Activated naive CD4-positive, alpha-beta T cell treated with anti-CD3 and anti-CD28 coated beads, Interleukin-2, amount 50 U/mL, for 16 hours (primary cell): ENCODE results near the gene CDK14.
"Not testable (repeated sequence)": the region's sequence is repeated elsewhere in the genome, so short reads cannot be mapped to it uniquely, and the experiment has no call there.

ENCODE experiments used
- DNase-seq: peaks from one replicate; pipeline ENCODE4 v3.0.0-alpha.2; 2020

CDK14 gene

DNA sequence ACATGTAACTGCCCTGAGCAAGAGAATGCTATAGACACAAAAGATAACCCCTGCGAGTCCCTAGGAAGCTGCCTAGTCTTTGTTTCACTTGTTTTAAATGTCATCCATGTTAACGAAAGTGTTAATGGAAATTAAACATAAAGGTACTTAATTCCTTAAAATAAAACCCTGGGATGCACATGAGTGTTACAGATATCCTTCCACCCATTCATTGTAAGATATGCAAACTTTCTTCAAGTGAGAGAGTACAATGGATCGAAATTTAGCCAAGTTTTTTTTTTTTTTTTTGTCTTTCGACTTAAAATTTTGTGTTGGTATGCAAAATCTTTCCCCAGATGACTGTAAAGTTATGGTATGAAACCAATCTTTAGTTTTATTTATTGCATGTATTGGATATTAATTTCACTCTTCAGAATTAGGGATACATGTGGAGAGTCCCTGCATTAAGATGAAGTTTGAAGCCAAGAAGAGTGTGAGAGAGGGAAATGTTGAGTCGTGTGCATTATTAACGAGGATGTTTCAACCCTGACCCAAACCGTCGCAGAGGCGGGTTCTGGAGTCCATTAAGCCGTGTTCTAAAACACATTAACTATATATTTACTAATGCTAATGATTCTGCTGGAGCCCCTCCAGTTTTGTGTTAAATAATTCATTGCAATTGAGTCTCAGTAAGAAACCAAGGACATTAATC is 1.6 kb downstream of the CDK14 start:
- no peak for DNase-seq

DNA sequence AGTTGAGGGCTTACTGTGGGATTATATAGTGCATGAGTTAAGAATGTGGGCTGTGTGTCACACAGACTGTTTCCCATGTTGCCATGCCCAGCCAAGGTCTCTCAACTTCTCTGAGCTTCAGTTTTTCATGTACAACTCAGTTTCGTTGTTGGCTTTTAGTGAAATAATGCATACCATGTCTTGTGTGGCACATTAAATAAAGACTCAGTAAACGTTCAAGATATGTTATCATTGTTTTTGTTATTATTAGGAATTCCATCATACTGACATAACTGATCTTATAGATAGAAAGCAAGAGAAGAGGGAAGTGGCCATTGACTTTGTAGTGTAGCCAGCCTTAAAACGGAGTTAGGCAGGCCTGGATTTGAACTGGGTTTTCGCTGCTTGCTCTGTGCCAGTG is 2.9 kb downstream of the CDK14 start:
- DNase-seq: no peak

DNA sequence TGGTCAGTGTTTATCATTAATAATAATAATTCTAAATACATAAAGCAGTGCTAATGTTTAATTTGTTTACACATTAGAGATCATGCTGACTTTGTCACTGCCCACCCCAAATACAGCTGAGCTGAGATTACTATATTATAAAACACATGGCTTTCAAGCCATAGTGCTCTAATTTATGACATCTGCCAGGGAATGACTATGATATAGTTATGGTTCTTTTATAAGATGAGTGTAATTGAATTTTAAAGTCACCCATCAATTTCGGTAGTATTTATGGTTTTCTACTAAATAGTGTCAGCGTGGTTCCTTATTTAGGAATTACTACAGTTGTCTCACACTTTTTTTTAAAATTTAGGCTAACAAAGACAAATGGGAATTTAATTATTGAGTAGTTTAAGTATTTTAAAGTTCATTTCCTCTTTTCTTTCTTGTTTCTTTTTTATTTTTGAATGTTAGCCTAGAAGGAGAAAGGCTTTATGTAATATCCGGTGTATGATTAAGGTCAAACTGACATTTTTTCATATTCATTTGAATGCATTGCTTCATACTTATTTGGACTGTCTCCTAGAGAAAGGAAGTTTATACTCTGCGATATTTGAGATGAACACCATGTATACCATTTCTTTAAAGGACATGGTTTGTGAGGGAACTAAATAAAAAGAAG is 3.9 kb downstream of the CDK14 start:
- DNase-seq: no peak

DNA sequence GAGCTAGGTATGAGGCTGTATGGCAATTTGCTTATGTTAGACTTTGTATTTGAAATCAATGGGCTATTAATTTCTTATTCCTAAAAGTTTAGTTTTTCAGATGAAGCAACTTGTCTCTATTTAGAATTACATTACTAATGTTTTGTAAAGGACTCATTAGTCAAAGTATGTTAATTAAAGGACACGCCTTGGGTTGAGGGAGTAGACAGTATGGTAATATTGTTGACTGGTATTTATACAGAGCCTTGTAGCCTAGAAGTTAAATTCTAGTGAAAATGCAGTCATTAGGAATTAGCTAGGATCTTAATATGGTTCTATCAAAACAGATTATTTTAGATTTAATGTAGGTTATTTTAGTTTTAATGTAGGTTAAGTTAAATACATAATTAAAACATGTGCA is 6.2 kb downstream of the CDK14 start:
- no peak for DNase-seq

DNA sequence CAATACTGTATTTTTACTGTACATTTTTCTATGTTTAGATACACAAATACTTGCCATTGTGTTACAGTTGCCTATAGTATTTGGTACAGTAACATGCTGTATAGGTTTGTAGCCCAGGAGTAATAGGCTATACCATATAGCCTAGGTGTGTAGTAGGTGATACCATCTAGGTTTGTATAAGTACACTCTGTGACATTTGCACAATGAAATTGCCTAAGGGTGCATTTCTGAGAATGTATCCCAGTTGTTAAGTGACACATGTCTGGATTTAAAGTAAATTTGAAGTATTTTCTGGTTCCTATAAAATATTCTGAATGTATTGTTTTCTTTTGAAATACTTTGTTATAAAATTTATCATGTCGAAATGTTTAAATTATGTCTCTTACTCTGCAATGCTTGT is 7.2 kb downstream of the CDK14 start:
- DNase-seq: no peak

DNA sequence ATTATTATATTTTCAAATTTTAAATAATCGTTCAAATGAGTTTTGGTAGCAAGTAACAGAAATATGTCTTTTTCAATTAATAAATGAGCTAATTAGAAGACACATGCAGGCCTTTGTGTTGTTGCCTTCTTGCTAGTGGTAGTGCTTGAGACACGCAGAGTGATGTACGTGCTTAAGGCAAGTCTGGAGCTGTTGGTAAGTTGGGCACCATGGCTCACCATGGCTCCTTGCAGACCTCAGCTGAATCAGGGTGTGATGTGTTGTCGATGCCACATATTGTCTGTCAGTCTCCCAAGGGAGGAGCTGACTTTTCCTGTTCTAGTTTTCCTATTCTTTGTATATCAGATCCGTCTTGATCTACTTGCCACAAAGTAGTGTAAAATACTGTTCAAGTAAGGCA is 8.3 kb downstream of the CDK14 start:
- DNase-seq: no peak

DNA sequence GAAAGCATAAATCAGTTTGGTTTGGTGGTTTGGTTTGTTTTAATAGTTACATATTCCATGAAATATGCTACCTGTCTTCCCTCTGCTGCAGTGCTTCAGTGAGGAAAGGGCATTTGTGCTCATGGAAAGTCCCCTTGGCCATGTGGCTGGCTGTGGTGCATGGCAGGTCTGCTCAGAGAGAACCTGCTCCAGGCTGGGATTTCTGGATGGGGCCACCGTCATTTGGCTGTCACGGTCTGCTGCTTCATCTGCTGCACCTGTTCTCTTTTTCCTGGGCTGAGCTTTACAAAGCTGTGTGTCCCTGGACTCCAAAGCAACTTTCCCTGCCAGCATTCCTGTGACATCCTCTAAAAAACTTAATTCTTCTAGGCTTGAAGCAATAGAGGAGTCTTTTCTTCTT is 8.9 kb downstream of the CDK14 start:
- no peak for DNase-seq

DNA sequence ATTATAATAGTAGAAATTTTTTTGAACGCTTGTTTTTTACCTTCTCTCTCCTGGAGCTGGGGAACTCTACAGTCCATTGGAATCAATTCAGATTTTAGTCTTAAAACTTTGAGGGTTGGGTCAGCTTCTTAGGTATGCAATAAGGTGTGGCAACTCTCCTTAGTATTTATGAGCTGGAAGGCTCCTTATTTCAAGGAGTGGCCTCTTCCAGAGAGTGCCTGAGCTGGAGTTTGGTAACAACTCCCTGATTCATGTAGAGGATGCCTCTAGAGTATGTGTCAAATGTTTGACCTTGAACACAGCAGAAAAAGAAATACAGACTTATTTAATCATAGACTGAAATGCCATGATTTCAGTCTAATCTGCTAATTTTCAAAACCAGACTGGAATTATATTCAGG is 11.1 kb downstream of the CDK14 start:
- DNase-seq: no peak

DNA sequence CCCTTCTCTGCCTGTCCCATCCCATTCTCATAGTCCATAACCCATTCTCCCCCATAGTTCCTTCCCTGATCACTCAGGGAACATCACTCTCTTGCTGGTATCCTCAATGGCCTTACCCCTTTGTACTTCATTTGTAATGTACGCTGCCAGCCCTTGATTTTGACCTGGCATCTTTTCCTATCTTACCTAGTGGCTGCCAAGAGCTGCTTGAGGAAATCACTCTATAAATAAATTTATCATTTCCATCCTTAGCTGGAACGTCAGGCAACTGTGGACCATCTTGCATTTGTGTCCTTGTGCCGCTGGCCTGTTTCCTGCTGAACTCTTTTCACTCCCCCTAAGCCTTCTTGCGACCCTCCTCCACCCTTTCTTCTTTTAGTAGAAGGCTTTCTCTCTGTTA is 14.0 kb downstream of the CDK14 start:
- DNase-seq: no peak

DNA sequence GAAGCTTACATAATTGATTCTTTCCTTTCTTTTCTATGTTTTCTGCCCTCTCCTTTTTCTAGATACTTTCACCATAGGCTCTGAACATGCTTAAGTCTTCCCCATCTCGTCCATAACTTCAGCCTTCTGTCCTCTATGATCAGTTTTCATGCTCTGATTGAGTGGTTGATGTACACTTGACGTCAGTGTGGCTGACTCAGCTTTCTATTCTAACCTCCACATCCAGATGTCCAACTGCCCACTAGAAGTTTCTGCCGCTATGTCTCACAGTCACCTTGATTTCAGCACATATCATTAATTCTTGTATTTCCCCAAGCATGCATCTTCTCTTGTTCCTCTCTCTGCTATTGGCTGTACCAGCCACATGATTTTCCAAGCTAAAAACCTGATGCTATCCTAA is 15.0 kb downstream of the CDK14 start:
- DNase-seq: no peak

DNA sequence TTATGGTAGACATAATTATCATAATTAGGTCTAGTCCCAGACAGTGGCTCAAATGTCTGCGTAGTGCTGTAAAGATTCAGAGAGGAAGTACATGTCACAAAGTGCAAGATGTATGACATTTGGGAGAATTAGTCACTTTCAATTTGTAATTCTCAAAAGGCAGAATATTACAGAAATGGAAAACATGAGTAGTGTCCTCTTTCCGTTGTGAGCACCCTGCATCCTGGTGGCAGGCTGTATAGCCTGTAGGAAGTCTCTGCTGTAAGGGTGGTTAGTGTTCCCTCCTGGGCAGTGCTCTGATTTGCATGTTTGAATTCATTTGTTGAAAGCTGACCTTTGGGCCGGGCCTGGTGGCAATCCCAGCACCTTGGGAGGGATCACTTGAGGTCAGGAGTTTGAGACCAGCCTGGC is 17.0 kb downstream of the CDK14 start:
- no peak for DNase-seq

DNA sequence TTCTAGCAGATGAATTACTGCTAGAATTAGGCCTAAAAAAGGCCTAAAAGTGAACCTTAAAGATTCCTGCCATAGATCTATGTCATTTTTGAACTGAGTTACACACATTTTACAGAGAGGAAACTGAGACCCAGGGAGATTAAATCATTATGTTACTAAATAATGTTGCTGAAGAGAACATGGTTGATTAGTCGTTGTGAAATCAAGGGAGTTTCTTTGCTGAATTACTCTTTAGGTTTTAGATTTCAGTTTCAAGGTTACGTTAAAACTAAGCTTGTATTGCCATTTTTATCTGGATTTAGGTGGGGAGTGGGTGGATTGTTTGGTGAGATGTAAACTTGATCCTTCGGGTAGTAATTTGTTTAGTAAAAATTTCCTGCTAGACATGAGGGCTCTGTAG is 21.3 kb downstream of the CDK14 start:
- no peak for DNase-seq

DNA sequence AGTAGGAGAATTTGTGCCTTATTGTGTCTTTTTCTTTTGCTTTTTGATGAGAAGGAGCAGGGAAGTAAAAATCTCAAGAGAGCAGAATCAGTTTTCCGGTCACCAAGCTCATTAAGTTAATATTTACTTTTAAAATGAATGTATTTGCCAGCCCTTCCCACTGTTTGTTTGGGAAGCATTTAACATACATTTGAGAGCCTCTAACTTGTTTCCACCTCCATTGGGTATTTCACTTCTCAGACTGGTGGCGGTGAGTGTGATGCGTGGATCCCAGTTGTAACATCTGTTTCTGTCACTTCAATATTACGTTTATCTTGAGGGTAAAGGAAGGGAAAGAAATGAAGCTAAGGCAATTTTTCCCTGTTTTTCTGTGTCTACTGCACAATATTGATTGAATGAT is 22.8 kb downstream of the CDK14 start:
- DNase-seq: no peak

DNA sequence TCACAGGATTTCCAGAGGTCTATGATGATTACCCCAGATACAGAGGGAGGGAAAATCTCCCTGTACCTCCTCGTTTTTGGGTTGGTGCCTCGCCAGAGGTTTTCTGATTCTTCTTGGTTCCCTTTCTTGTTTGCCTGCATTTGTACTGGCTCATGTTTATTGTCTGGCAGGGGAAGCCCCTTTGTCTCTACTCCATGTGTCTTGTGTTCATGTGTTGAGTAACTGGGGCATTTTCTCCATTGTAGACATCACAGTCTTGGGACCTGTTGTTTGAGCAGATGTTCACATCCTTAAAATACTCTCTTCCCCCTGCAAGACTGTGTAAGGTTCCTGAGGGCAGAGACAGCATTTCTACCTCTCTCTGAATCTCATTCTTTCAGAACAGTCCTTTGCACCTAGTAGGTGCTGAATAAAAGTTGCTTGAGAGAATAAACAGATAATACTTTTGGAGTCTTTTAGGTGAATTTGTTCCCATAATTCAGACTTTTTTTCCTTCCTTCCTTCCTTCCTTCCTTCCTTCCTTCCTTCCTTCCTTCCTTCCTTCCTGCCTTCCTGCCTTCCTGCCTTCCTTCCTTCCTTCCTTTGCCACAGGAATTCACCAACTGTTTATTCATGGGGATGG is 25.1 kb downstream of the CDK14 start:
- DNase-seq: no peak

DNA sequence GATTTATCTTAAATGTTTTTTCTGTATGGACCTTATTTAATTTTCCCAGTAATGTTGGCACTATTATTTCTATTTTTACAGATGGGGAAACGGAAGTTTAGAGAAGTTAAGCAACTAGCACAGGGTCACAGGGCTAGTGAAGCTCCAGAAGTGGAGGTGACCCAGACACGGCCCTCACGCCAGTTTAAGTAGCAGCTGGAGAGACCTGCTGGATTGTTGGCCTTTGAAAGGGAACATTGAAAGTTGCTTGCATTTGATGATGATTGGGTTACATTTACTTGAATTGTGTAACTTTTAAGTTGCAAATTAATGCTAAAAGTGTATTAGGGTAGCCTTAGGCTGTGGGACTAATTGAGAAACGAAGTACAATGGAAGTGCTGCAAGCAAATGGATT is 25.6 kb downstream of the CDK14 start:
- DNase-seq: no peak

DNA sequence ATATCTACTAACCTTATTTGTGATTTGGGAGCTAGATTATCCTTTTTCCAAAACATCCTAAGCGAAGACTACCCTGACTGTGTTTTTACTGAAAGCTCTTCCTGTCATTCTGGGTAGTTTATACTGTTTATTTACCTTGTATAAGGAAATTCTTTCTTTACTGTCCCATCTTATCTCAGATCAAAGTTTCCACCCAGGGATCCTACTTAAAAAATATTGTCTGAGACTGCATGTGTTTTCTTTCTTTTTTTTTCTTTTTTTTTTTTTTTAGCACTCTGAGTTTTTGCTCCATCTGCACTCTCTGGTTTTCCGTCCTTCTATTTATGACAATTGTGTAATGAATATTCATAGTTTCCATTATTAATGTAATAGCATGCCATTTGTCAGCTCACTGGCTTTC is 26.5 kb downstream of the CDK14 start:
- DNase-seq: no peak

DNA sequence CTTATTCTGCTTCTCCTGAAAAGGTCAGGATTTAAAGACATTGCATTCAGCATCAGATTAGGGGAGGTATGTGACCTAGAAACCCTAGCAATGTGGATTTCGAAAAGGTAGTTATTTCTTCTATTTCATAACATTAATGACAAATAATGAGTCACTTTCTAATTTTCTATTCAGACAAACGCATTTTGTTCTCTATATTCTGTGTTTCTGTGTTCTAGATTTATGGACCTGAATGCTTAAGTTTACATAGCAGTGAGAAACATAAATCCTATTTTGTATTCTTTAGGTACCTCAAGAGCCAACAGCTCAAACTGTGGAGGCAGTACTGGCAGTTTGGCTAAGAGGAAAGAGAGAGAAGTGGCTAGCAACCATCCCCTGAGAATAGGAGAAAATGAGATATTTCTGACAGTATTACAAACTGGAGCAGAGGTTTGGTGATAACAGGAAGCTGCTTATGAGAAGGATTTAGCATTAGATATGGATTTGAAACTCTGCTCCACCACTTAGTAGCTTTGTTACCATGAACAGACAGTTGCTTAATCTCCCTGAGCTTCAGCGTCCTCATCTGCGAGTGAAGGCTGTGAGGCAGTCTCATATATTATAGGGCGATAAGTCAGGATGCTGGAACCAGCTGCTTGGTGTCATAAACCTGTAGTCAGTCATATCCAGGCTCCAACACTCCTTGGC is 28.2 kb downstream of the CDK14 start:
- DNase-seq: no peak

DNA sequence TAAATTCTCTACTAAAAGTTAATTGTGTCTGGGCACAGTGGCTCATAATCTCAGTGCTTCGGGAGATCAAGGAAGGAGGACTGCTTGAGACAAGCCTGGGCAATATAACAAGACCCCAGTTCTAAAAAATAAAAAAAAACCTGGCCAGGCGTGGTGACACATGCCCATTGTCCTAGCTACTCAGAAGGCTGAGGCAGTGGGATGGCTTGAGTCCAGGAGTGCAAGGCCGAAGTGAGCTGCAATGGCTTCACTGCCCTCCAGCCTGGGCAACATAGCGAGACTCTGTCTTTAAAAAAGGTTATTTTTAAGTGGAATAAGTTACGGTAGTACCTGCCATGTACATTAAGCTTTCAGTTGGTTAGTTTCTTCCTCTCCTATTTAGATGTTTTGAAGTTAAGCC is 28.9 kb downstream of the CDK14 start:
- DNase-seq: no peak

DNA sequence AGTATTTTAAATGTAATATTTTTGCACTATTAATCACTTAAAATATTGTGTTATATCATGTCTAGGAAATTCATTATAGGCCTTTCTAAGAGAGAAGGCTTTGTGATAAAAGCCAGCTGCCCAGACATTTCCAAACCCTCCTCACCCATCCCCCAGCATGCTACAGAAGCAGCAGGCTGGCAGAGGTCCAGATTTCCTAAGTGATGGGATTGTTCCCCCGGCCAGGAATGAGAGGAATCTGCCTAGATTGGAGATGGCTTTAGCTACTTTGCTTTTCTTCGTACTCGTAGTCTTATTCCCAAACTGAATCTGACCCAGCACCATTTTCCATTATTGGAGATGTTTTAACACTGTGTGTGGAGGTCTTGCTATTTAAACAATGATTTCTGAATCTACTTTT is 29.4 kb downstream of the CDK14 start:
- no peak for DNase-seq

DNA sequence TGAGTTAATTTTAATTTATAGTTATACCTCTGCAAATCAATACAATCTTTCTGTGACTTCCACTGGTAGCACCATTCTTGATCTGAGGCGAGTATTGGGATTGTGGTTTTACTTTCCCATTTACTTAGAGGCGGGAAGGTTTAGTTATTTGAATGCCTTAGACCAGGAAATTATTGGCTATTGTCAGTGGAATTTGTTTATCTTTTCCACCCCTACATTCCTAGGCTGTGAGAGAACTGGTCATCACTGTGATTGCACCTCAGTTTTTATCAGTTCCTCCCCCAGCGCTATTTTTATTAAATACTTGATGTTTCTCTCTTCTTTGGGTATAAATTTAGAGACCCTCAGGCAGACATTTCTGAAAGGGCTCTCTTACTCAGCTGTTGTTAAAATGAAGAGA is 29.9 kb downstream of the CDK14 start:
- DNase-seq: no peak

DNA sequence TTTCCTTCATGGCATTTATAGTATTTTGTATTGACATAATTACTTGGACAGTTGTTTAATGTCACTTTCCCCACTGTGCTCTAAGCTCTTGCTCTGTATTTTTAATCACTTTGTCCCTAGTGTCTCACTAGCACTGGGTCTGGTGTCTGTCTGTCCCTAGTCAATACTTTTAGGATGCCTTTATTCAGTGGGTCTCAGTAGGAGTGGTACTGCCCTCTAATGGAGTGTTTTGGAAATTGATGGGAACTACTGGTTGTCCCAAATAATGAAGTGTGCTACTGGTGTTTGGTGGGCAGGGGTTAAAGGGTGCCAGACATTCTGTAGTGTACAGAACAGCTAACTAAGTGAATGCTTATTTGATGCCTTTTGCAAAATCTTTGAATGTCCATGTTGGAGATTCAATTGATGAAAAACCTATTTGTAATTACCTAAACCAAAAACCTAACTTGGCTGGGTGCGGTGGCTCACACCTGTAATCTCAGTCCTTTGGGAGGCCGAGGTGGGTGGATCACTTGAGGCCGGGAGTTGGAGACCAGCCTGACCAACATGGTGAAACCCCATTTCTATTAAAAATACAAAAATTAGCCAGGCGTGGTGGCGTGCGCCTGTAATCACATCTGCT is 33.3 kb downstream of the CDK14 start:
- DNase-seq: no peak

DNA sequence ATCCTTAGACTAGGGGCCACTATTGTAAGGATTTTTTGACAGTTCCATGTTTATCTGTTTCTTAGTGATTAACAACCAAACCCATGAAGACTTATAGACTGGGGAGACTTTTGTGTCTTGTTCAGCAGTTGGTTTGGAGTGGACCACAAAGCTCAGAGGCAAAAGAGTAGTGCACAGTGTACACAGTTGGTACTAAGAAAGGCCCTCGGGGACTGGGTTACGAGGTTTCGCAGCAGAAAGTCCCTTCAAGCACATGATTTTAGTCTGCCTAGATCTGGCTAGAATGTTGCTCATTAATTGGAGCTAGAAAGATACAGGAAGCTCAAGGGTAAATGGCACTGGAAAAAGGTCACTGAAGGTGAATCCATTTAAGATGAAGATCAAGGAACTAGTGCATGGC is 35.4 kb downstream of the CDK14 start:
- no peak for DNase-seq

DNA sequence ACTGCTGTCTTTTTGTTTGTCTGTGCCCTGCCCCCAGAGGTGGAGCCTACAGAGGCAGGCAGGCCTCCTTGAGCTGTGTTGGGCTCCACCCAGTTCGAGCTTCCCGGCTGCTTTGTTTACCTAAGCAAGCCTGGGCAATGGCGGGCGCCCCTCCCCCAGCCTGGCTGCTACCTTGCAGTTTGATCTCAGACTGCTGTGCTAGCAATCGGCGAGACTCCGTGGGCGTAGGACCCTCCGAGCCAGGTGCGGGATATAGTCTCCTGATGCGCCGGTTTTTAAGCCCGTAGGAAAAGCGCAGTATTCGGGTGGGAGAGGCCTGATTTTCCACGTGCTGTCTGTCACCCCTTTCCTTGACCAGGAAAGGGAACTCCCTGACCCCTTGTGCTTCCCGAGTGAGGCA is 43.6 kb downstream of the CDK14 start:
- DNase-seq: not testable (repeated sequence)

DNA sequence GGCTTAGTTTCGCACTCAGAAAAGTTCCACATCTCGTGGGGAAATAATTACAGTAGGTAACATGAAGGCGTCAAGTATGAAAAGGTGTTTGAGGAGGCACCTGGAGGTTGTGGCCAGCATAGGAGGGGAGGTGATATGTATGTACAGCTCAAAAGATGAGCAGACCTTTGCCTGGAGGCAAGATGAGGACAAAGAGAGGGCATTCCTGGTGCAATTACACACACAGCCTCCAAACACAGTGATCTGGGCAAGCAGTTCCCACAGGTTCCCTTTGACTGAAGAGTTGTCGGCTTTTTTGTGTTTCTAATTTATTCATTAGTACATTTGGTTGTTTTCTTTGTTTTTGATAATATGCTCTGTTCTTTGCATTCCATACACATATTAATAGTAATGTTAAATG is 46.9 kb downstream of the CDK14 start:
- no peak for DNase-seq
